ENCODE results near the gene FCSK. TPM values are rescaled to one million over a fixed set of nuclear protein-coding genes. Genes with fewer than 3 reads are reported as not detected.
A peak's percentile ranks its signal among the peaks of the same experiment; 100 is the strongest.

Gene FCSK
- total RNA-seq, 1 donor: 11.9 TPM

GRCh38 chr16:70478169-70478568, 23.8 kb downstream of the FCSK start:
- peaks cover 26% of the 10 kb centered on the region for H3K36me3 ChIP-seq (ENCODE audit: insufficient read depth, low read length)
- no peak overlapping the region for H2AFZ ChIP-seq (ENCODE audit: low read length)
- H4K20me1 ChIP-seq (ENCODE audit: insufficient read depth, low read length): no peaks in the 10 kb centered on the region
- no peak for DNase-seq (ENCODE audit: insufficient read length, low spot score, missing footprints)
- no peaks in the 10 kb centered on the region for H3K27me3 ChIP-seq (ENCODE audit: insufficient read depth, low read length)
- H3K79me2 ChIP-seq (ENCODE audit: insufficient read depth, low read length): no peaks in the 10 kb centered on the region
- peaks cover 22% of the 10 kb centered on the region for H3K4me1 ChIP-seq (ENCODE audit: insufficient read depth, low read length)
- no peak overlapping the region for H3K4me2 ChIP-seq (ENCODE audit: insufficient read depth, low read length)
- TF ChIP-seq CTCF (IDR thresholded peaks at IDR 0.05; ENCODE audit: extremely low read depth, low read depth, low read length): no peak
- no peak overlapping the region for H3K4me3 ChIP-seq (ENCODE audit: insufficient read depth, low read length)
- H3K27ac ChIP-seq (ENCODE audit: low read depth, low read length): no peak overlapping the region
- no peaks in the 10 kb centered on the region for H3K9me3 ChIP-seq (ENCODE audit: low read depth, low read length)

- no peaks in the 10 kb centered on the region for H3K9me3 ChIP-seq (ENCODE audit: low read depth, low read length)
- H3K4me3 ChIP-seq (ENCODE audit: insufficient read depth, low read length): no peak overlapping the region
- DNase-seq (ENCODE audit: insufficient read length, low spot score, missing footprints): peak; percentile 90
- no peak overlapping the region for H3K27ac ChIP-seq (ENCODE audit: low read depth, low read length)
- H3K79me2 ChIP-seq (ENCODE audit: insufficient read depth, low read length): no peaks in the 10 kb centered on the region
- H2AFZ ChIP-seq (ENCODE audit: low read length): no peak overlapping the region
- H3K4me2 ChIP-seq (ENCODE audit: insufficient read depth, low read length): no peak overlapping the region
- no peaks in the 10 kb centered on the region for H4K20me1 ChIP-seq (ENCODE audit: insufficient read depth, low read length)
- H3K27me3 ChIP-seq (ENCODE audit: insufficient read depth, low read length): no peaks in the 10 kb centered on the region
- peaks cover 33% of the 10 kb centered on the region for H3K36me3 ChIP-seq (ENCODE audit: insufficient read depth, low read length)
- TF ChIP-seq CTCF (IDR thresholded peaks at IDR 0.05; ENCODE audit: extremely low read depth, low read depth, low read length): no peak
- H3K4me1 ChIP-seq (ENCODE audit: insufficient read depth, low read length): peaks cover 22% of the 10 kb centered on the region
Measured at GRCh38 chr16:70478912-70479341, 24.5 kb downstream of the FCSK start.

- no peak overlapping the region for H3K27ac ChIP-seq (ENCODE audit: low read depth, low read length)
- H3K36me3 ChIP-seq (ENCODE audit: insufficient read depth, low read length): peaks cover 35% of the 10 kb centered on the region
- H2AFZ ChIP-seq (ENCODE audit: low read length): no peak overlapping the region
Measured at GRCh38 chr16:70480127-70481105, 26.0 kb downstream of the FCSK start.

More at GRCh38 chr16:70480127-70481105, 26.0 kb downstream of the FCSK start:
- Histone ChIP-seq H3K79me2 (ENCODE audit: insufficient read depth, low read length) (no peaks in the 10 kb centered on the region), H3K9me3 (ENCODE audit: low read depth, low read length) (no peaks in the 10 kb centered on the region), H4K20me1 (ENCODE audit: insufficient read depth, low read length) (no peaks in the 10 kb centered on the region), H3K4me3 (ENCODE audit: insufficient read depth, low read length) (no peak overlapping the region), H3K4me2 (ENCODE audit: insufficient read depth, low read length) (no peak overlapping the region), H3K27me3 (ENCODE audit: insufficient read depth, low read length) (no peaks in the 10 kb centered on the region), H3K4me1 (ENCODE audit: insufficient read depth, low read length) (peaks cover 22% of the 10 kb centered on the region)
- TF ChIP-seq CTCF (IDR thresholded peaks at IDR 0.05; ENCODE audit: extremely low read depth, low read depth, low read length): no peak
- peak; percentile 83 for DNase-seq (ENCODE audit: insufficient read length, low spot score, missing footprints)
